HepG2 (cell line): ENCODE measurements around the gene MRRF. TPM values are rescaled to one million over a fixed set of nuclear protein-coding genes. Genes with fewer than 3 reads are reported as not detected.

Experiments
- ARNTL ChIP-seq: sonication (generic); formaldehyde crosslinking; IDR thresholded peaks from 2 replicates; pipeline ENCODE4 v1.4.0; 2020; ENCODE audit warnings: mild to moderate bottlenecking, missing genetic modification reagents
- ATF7-NPFF ChIP-seq: sonication (generic); formaldehyde crosslinking; IDR thresholded peaks from 2 replicates; pipeline ENCODE4 v1.8.1; 2023; ENCODE audit warnings: mild to moderate bottlenecking, low read depth, missing genetic modification reagents, moderate library complexity
- FOXA3 ChIP-seq: IDR thresholded peaks from 2 replicates; pipeline ENCODE4 v1.6.1; 2016; ENCODE audit warnings: missing genetic modification reagents, missing compliant biosample characterization
- MBNL3 ChIP-seq: fragments of 250-450 bp; sonication (Bioruptor Pico); conservative IDR thresholded peaks from 2 replicates; pipeline ENCODE4 v1.8.0; 2022; ENCODE audit warnings: mild to moderate bottlenecking, inconsistent platforms
- NFATC3 ChIP-seq: sonication (generic); formaldehyde crosslinking; IDR thresholded peaks from 2 replicates; pipeline ENCODE4 v1.5.1; 2020; ENCODE audit warnings: mild to moderate bottlenecking, missing genetic modification reagents
- NFKBIZ ChIP-seq: IDR thresholded peaks from 2 replicates; pipeline ENCODE4 v1.6.1; 2018; ENCODE audit warnings: missing genetic modification reagents, missing compliant biosample characterization
- PHB2 ChIP-seq: fragments of 450-650 bp; IDR thresholded peaks from 2 replicates; pipeline ENCODE4 v1.6.1; 2018; ENCODE audit not compliant: partially characterized antibody
- PTBP1 ChIP-seq: fragments of 200-400 bp; formaldehyde crosslinking; IDR thresholded peaks from 2 replicates; pipeline ENCODE4 v1.6.1; 2018; ENCODE audit warnings: low read length, low read depth; ENCODE audit not compliant: poor library complexity, severe bottlenecking
- SNAPC2 ChIP-seq: sonication (generic); formaldehyde crosslinking; IDR thresholded peaks from 2 replicates; pipeline ENCODE4 v1.8.1; 2022; ENCODE audit warnings: mild to moderate bottlenecking, missing genetic modification reagents
- SP2 ChIP-seq: sonication (generic); formaldehyde crosslinking; IDR thresholded peaks from 2 replicates; pipeline ENCODE4 v1.5.1; 2020; ENCODE audit warnings: mild to moderate bottlenecking, missing genetic modification reagents
- TBP ChIP-seq: sonication (generic); formaldehyde crosslinking; IDR thresholded peaks from 2 replicates; pipeline ENCODE4 v1.5.0; 2020; ENCODE audit warnings: missing genetic modification reagents
- TBX2 ChIP-seq: sonication (generic); formaldehyde crosslinking; IDR thresholded peaks from 2 replicates; pipeline ENCODE4 v1.5.0; 2020; ENCODE audit warnings: missing genetic modification reagents, mild to moderate bottlenecking, borderline replicate concordance
- TRIM24 ChIP-seq: sonication (generic); formaldehyde crosslinking; IDR thresholded peaks from 2 replicates; pipeline ENCODE4 v1.8.0; 2022; ENCODE audit warnings: mild to moderate bottlenecking, missing genetic modification reagents
- ZBTB3 ChIP-seq: sonication (generic); formaldehyde crosslinking; IDR thresholded peaks from 2 replicates; pipeline ENCODE4 v1.4.0; 2020; ENCODE audit warnings: low read depth, mild to moderate bottlenecking, moderate library complexity, missing genetic modification reagents, borderline replicate concordance
- ZNF260 ChIP-seq: sonication (generic); formaldehyde crosslinking; IDR thresholded peaks from 2 replicates; pipeline ENCODE4 v1.4.0; 2020; ENCODE audit warnings: missing genetic modification reagents, low read depth, mild to moderate bottlenecking, borderline replicate concordance
- ZNF431 ChIP-seq: sonication (generic); formaldehyde crosslinking; IDR thresholded peaks from 2 replicates; pipeline ENCODE4 v1.9.0; 2022; ENCODE audit warnings: missing genetic modification reagents, low read depth, mild to moderate bottlenecking, borderline replicate concordance
- ZNF567 ChIP-seq: sonication (generic); formaldehyde crosslinking; IDR thresholded peaks from 2 replicates; pipeline ENCODE4 v1.8.1; 2023; ENCODE audit warnings: mild to moderate bottlenecking, missing genetic modification reagents, borderline replicate concordance
- ZNF614 ChIP-seq: IDR thresholded peaks from 2 replicates; pipeline ENCODE4 v1.6.1; 2018; ENCODE audit warnings: missing biosample characterization, missing genetic modification reagents, inconsistent platforms, borderline replicate concordance
- ZNF83 ChIP-seq: sonication (generic); formaldehyde crosslinking; IDR thresholded peaks from 2 replicates; pipeline ENCODE4 v1.4.0; 2020; ENCODE audit warnings: missing genetic modification reagents, mild to moderate bottlenecking, borderline replicate concordance
- ZSCAN20 ChIP-seq: sonication (generic); formaldehyde crosslinking; IDR thresholded peaks from 2 replicates; pipeline ENCODE4 v1.4.0; 2020; ENCODE audit warnings: missing genetic modification reagents, mild to moderate bottlenecking, borderline replicate concordance
- ZSCAN22 ChIP-seq: sonication (generic); formaldehyde crosslinking; IDR thresholded peaks from 2 replicates; pipeline ENCODE4 v1.4.0; 2020; ENCODE audit warnings: mild to moderate bottlenecking, missing genetic modification reagents
- ZSCAN29 ChIP-seq: sonication (generic); formaldehyde crosslinking; conservative IDR thresholded peaks from 2 replicates; pipeline ENCODE4 v1.4.0; 2020; ENCODE audit warnings: mild to moderate bottlenecking, missing genetic modification reagents
- polyA plus RNA-seq, 8 experiments: library from polyadenylated mRNA; depleted of rRNA in 3 of 8; stranded (reverse) in 7 of 8; unstranded in 1 of 8; fragments of >200 nt; fragmentation: Illumina TruSeq in 4 of 8; extraction: Trizol in 4 of 8; gene quantifications; 2 replicates each; pipeline versions ENCODE4 v1.2.1 to v1.2.3, GENCODE V29; 2011 to 2016; ENCODE audit warnings: low read depth in 4 of 8, missing spikeins in 1 of 8, mixed read lengths in 1 of 8; ENCODE audit not compliant: insufficient read depth in 1 of 8
- total RNA-seq, 5 experiments: library from RNA; depleted of rRNA; stranded (reverse); fragments of >200 nt; fragmentation: Illumina TruSeq; extraction: Trizol; gene quantifications; 2 replicates each; pipeline ENCODE4 v1.2.3, GENCODE V29; 2016; ENCODE audit warnings: low read depth in 1 of 5
- TF ChIP-seq, protein P1 (sequence below): sonication (generic); formaldehyde crosslinking; IDR thresholded peaks from 2 replicates; pipeline ENCODE4 v1.5.1; 2020; ENCODE audit warnings: missing genetic modification reagents, mild to moderate bottlenecking, borderline replicate concordance
- TF ChIP-seq, protein P2 (sequence below): sonication (generic); formaldehyde crosslinking; IDR thresholded peaks from 2 replicates; pipeline ENCODE4 v1.5.1; 2020; ENCODE audit warnings: mild to moderate bottlenecking, missing genetic modification reagents, moderate library complexity

MRRF gene
- total and polyA plus RNA-seq, 2 of the 13 experiments (the other 11 are each of a cell fraction or from before 2014, with no cell fraction given): 37.3 to 44.3 TPM

DNA sequence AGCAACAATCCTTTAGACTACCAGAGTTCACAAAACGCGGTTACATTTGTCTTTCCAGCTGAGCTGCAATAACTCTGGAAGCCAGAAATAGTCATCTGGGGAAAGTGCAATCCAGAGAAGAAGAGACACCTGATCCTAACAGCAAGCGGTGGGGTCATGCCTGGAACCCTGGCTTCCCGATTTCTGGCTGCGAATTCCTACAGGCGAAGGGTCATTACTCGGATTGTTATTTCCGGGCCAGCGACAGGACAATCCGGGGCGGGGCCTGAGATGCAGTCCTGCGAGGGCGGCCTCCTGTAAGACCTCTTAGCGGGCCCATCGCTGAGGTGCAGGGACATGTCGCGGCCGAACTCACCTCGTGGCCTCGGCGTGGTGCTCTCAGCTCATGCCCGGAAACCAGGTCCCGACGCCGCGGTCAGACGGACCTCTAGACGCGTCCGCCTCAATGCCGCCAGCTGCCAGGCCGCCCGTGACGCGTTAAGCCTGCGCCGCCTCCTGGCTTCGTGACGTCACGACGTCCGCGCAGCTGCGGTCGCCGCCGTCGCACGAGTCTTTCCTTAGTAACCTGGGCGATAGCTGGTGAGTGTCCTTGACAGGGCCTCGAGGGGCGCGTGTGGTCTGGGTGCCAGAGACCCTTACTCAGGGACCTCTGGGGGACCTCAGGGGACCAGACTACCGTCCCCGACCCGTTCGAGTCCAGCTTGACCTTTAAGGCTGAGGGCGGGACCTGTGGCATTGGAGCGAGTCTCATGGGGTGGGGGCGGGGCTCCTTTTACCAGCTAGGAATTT is at the start of gene MRRF, which contains the start of gene RBM18 (continued):
- TF ChIP-seq, protein P1, sequence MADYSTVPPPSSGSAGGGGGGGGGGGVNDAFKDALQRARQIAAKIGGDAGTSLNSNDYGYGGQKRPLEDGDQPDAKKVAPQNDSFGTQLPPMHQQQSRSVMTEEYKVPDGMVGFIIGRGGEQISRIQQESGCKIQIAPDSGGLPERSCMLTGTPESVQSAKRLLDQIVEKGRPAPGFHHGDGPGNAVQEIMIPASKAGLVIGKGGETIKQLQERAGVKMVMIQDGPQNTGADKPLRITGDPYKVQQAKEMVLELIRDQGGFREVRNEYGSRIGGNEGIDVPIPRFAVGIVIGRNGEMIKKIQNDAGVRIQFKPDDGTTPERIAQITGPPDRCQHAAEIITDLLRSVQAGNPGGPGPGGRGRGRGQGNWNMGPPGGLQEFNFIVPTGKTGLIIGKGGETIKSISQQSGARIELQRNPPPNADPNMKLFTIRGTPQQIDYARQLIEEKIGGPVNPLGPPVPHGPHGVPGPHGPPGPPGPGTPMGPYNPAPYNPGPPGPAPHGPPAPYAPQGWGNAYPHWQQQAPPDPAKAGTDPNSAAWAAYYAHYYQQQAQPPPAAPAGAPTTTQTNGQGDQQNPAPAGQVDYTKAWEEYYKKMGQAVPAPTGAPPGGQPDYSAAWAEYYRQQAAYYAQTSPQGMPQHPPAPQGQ (CRISPR knock-in tag): 0 out of 2 replicates have a peak, but pooled peaks have one; percentile 30
- TF ChIP-seq TBP (CRISPR knock-in tag) (no peak), ZNF260 (CRISPR knock-in tag) (no peak), ZSCAN20 (CRISPR knock-in tag) (peak; percentile 87; the same call in 1 of the 2 replicates), TBX2 (CRISPR knock-in tag) (peak; percentile 92), PTBP1 (no peak), ZNF431 (CRISPR knock-in tag) (peak; percentile 84; the same call in 1 of the 2 replicates), ZNF614 (CRISPR knock-in tag) (peak; percentile 82; the same call in 1 of the 2 replicates), ZSCAN22 (peak; percentile 81; the same call in 1 of the 2 replicates), ZNF567 (CRISPR knock-in tag) (no peak; the same call in 1 of the 2 replicates), NFKBIZ (0 out of 2 replicates have a peak, but pooled peaks have one; percentile 10), NFATC3 (peak; percentile 93), SP2 (CRISPR knock-in tag) (peak; percentile 63), FOXA3 (CRISPR knock-in tag) (peak; percentile 63; the same call in 1 of the 2 replicates), PHB2 (no peak), ATF7-NPFF (CRISPR knock-in tag) (peak; percentile 98), ZSCAN29 (CRISPR knock-in tag) (peak; percentile 97), SNAPC2 (CRISPR knock-in tag) (peak; percentile 97), ZBTB3 (CRISPR knock-in tag) (peak; percentile 61; the same call in 1 of the 2 replicates), ZNF83 (CRISPR knock-in tag) (peak; percentile 90), MBNL3 (CRISPR knock-in tag) (no peak), TRIM24 (CRISPR knock-in tag) (no peak), ARNTL (CRISPR knock-in tag) (peak; percentile 68)
- TF ChIP-seq, protein P2, sequence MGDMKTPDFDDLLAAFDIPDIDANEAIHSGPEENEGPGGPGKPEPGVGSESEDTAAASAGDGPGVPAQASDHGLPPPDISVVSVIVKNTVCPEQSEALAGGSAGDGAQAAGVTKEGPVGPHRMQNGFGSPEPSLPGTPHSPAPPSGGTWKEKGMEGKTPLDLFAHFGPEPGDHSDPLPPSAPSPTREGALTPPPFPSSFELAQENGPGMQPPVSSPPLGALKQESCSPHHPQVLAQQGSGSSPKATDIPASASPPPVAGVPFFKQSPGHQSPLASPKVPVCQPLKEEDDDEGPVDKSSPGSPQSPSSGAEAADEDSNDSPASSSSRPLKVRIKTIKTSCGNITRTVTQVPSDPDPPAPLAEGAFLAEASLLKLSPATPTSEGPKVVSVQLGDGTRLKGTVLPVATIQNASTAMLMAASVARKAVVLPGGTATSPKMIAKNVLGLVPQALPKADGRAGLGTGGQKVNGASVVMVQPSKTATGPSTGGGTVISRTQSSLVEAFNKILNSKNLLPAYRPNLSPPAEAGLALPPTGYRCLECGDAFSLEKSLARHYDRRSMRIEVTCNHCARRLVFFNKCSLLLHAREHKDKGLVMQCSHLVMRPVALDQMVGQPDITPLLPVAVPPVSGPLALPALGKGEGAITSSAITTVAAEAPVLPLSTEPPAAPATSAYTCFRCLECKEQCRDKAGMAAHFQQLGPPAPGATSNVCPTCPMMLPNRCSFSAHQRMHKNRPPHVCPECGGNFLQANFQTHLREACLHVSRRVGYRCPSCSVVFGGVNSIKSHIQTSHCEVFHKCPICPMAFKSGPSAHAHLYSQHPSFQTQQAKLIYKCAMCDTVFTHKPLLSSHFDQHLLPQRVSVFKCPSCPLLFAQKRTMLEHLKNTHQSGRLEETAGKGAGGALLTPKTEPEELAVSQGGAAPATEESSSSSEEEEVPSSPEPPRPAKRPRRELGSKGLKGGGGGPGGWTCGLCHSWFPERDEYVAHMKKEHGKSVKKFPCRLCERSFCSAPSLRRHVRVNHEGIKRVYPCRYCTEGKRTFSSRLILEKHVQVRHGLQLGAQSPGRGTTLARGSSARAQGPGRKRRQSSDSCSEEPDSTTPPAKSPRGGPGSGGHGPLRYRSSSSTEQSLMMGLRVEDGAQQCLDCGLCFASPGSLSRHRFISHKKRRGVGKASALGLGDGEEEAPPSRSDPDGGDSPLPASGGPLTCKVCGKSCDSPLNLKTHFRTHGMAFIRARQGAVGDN (CRISPR knock-in tag): peak; percentile 100
